Measurements from ENCODE around the gene IL1RAPL2.

DNA sequence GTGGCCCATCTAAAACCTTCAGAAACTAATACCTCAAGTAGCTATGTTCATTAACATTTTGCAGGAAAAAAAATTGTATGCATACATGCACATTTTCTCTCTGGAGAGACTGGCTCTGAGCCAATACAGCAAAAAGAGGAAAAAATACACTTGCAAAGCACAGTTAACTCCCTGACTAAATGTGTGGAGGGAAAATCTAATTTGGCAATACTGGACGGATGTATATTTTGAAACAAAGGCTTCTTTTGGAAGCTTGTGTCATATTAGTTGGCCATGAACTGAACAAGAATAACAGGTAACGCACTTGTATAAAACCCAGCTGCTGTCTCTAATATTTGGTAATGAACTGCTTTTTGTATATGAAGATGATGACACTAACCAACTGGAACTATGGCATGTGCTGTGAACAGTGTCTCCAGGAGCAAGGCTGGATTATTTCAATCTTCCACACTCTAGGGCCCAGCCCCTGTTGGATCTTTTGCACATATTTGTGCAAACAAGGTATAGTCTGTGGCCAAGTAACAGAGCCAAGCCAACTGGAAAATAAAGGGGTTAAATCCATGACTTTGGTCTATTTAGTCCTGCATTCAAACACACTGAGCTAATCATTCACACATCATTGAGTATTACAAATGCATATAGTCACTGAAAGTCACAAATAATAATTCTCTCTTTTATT lies 1188.4 kb downstream of the IL1RAPL2 start:
- TF ChIP-seq, protein P1, sequence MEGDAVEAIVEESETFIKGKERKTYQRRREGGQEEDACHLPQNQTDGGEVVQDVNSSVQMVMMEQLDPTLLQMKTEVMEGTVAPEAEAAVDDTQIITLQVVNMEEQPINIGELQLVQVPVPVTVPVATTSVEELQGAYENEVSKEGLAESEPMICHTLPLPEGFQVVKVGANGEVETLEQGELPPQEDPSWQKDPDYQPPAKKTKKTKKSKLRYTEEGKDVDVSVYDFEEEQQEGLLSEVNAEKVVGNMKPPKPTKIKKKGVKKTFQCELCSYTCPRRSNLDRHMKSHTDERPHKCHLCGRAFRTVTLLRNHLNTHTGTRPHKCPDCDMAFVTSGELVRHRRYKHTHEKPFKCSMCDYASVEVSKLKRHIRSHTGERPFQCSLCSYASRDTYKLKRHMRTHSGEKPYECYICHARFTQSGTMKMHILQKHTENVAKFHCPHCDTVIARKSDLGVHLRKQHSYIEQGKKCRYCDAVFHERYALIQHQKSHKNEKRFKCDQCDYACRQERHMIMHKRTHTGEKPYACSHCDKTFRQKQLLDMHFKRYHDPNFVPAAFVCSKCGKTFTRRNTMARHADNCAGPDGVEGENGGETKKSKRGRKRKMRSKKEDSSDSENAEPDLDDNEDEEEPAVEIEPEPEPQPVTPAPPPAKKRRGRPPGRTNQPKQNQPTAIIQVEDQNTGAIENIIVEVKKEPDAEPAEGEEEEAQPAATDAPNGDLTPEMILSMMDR (IDR thresholded peaks at IDR 0.05): no peak
- TF ChIP-seq TCF7L2 (IDR thresholded peaks at IDR 0.05; ENCODE audit: low read depth, low read length): no peak
- no peak for TF ChIP-seq POLR2AphosphoS5 (IDR thresholded peaks at IDR 0.05; ENCODE audit: low read depth, low read length)
- TF ChIP-seq SIN3A (IDR thresholded peaks at IDR 0.05; ENCODE audit: borderline replicate concordance, insufficient read depth, low read depth, low read length): no peak
